ENCODE data around the gene PSTPIP2. TPM values are rescaled to one million over a fixed set of nuclear protein-coding genes. Genes with fewer than 3 reads are reported as not detected.

Gene PSTPIP2, protein sequence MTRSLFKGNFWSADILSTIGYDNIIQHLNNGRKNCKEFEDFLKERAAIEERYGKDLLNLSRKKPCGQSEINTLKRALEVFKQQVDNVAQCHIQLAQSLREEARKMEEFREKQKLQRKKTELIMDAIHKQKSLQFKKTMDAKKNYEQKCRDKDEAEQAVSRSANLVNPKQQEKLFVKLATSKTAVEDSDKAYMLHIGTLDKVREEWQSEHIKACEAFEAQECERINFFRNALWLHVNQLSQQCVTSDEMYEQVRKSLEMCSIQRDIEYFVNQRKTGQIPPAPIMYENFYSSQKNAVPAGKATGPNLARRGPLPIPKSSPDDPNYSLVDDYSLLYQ
- total RNA-seq: 9.8 TPM
- long read RNA-seq, transcript PSTPIP2-201 (15 exons, 3,000 nt): major isoform, 20 of 25 reads
- long read RNA-seq, partial matches to known transcripts: 0 of 25 reads
- long read RNA-seq, other reads (novel, unspliced or antisense): 5 of 25 reads

DNA sequence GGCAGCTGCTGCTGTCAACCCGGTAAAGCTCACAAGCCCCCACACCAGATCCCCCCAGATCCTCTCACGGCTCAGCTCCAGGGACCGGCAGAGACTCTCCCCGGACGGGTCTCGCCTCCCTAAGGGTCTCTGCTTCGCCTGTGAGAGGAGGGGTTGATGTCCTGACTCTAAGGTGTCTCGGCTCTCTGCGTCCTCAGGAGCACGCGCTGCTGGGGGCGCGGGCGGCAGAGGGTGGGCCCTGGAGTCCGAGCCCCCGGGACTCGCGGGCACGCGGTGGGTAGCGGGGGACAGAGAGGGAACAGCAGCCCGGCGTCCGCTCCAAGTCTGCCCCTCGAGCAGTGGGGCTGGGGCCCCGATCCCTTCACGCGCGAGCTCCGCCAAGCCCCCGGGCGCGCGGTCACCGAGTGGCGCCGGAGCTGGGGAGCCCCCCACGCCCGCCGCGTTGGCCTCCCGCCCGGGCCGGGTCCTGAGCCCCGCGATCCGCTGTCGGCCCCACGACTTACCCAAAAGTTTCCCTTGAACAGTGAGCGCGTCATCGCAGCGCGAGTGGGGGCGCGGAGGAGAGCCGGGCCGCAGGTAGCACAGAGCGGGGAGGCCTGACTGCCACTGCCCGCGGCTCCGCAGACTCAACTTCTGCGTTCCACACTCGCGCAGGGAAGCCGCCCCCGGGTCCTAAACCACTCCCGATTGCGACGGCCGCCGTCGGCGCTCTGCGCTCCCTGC is at the start of gene PSTPIP2:
Gene PSTPIP2, minus strand, starts transcription at position 608 of the 723 bp plus-strand sequence. Its CDS starts 72 bp downstream, at position 536.
- DNase-seq (peak; percentile 90), ATAC-seq (peak; percentile 89)
- Histone ChIP-seq H3K27ac (peak within 1 kb of the TSS; percentile 72), H3K4me3 (peak within 1 kb of the TSS; percentile 90), H3K27me3 (no peaks in the 10 kb centered on the region), H3K36me3 (no peaks in the 10 kb centered on the region), H3K9me3 (no peaks in the 10 kb centered on the region), H3K4me1 (peaks cover 31% of the 10 kb centered on the region)
- intact Hi-C loops (cut with DNase I): loop anchor here (10.0 kb wide), 1 partner anchor 407 kb away; no protein-coding TSS in a partner anchor
- TF ChIP-seq, protein P1, sequence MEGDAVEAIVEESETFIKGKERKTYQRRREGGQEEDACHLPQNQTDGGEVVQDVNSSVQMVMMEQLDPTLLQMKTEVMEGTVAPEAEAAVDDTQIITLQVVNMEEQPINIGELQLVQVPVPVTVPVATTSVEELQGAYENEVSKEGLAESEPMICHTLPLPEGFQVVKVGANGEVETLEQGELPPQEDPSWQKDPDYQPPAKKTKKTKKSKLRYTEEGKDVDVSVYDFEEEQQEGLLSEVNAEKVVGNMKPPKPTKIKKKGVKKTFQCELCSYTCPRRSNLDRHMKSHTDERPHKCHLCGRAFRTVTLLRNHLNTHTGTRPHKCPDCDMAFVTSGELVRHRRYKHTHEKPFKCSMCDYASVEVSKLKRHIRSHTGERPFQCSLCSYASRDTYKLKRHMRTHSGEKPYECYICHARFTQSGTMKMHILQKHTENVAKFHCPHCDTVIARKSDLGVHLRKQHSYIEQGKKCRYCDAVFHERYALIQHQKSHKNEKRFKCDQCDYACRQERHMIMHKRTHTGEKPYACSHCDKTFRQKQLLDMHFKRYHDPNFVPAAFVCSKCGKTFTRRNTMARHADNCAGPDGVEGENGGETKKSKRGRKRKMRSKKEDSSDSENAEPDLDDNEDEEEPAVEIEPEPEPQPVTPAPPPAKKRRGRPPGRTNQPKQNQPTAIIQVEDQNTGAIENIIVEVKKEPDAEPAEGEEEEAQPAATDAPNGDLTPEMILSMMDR (IDR thresholded peaks at IDR 0.05): no peak

DNA sequence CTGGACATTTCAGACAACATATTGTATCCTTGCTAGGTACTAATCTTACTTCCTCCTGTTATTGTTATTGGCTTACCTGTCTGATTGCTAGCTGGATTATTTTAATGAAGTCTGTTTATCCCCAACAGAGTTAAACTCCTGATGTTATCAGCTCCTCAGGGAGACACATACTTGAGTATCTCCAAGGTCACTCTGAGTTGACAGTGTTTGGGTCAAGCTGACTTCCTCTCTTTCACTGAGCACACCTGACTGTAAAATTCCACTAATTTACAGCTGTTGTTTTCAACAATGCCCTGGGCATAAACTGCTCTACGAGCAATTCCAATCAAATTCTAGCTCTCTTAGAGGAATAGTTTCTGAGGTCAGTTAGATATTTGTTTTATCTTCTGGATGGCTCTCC is 41.7 kb upstream of the PSTPIP2 start:
- TF ChIP-seq, protein P1 (IDR thresholded peaks at IDR 0.05): no peak
- Histone ChIP-seq H3K27ac (no peak overlapping the region), H3K4me3 (no peak overlapping the region), H3K4me1 (no peaks in the 10 kb centered on the region), H3K9me3 (no peaks in the 10 kb centered on the region), H3K27me3 (no peaks in the 10 kb centered on the region), H3K36me3 (peaks cover 21% of the 10 kb centered on the region)
- intact Hi-C loops (cut with DNase I): no loop called here
- DNase-seq (no peak), ATAC-seq (no peak)

DNA sequence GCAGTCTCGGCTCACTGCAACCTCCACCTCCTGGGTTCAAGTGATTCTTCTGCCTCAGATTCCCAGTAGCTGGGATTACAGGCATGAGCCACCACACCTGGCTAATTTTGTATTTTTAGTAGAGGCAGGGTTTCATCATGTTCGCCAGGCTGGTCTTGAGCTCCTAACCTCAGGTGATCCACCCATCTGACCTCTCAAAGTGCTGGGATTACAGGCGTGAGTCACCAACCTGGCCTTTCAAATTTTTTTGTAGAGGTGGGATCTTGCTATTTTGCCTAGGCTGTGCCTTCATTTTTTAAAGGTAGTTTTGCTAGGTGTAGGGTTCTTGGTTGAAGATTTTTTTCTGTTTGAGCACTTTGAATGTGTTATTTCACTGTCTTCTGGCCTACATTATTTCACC is 38.3 kb upstream of the PSTPIP2 start:
- peaks cover 21% of the 10 kb centered on the region for H3K36me3 ChIP-seq
- no peak overlapping the region for H3K4me3 ChIP-seq
- H3K27ac ChIP-seq: no peak overlapping the region
- DNase-seq (no peak), ATAC-seq (no peak)
- no peaks in the 10 kb centered on the region for H3K27me3 ChIP-seq
- no peaks in the 10 kb centered on the region for H3K4me1 ChIP-seq
- TF ChIP-seq, protein P1 (IDR thresholded peaks at IDR 0.05): no peak
- intact Hi-C loops (cut with DNase I): no loop called here
- no peaks in the 10 kb centered on the region for H3K9me3 ChIP-seq

DNA sequence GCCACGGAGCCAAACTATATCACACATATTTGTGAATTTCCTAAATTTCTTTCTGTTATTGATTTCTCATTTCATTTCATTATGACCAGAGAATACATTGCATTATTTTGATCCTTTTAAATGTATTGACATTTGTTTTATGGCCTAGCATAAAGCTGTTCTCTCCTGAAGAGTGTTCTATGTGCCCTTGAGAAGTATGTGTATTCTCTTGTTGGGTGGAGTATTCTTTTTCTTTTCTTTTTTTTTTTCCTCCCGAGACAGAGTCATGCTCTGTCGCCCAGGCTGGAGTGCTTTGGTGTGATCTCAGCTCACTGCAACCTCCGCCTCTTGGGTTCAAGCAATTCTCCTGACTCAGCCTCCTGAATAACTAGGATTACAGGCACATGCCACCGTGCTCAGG is 37.3 kb upstream of the PSTPIP2 start:
- ATAC-seq (no peak), DNase-seq (no peak)
- Histone ChIP-seq H3K27ac (no peak overlapping the region), H3K9me3 (no peaks in the 10 kb centered on the region), H3K36me3 (peaks cover 15% of the 10 kb centered on the region), H3K4me3 (no peak overlapping the region), H3K27me3 (no peaks in the 10 kb centered on the region), H3K4me1 (peaks cover 4% of the 10 kb centered on the region)
- TF ChIP-seq, protein P1 (IDR thresholded peaks at IDR 0.05): no peak
- intact Hi-C loops (cut with DNase I): no loop called here

DNA sequence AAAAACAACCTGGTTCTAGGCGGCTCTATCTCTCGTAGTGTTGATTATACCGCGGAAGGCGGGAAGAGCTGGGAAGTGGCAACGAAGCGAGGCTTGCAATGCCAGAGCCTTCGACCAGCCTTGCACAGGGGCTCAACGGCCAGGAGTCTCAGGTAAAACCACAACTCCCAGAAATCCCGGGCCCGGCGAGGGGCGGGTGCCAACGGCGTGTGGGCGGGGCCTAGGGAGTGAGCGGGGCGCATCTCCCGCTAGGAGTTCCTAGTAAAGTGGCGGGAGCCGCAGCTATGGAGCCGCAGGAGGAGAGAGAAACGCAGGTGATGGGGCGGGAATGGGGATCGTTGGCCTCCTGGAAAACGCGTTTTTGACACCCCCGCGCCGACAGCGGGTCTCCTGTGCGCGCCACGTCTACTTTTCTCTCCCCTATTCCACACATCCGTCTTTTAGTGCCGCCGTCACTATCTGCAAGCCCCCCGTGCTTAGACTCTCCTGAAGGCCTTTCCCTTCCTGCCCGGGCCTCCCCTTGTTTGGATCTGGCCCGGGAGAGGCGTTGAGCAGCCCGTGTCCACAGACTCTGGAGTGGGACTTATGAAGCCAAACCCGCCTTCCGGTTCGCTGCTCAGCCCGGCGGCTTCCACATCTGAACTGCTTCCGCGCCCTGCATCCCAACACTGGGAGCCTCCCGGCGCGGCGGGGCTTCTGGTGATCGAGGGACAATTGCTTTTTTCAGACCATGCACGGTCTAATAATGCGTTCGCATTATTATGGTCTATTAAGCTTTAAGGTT is 32.3 kb upstream of the PSTPIP2 start, which contains the start of gene HAUS1:
Gene HAUS1, plus strand, starts transcription at position 258 of the 784 bp plus-strand sequence. Its CDS starts 27 bp downstream, at position 285.
- Histone ChIP-seq H3K9me3 (no peaks in the 10 kb centered on the region), H3K27me3 (no peaks in the 10 kb centered on the region), H3K4me3 (peak within 1 kb of the TSS; percentile 95), H3K4me1 (peaks cover 9% of the 10 kb centered on the region), H3K36me3 (peaks cover 3% of the 10 kb centered on the region), H3K27ac (peak within 1 kb of the TSS; percentile 83)
- intact Hi-C loops (cut with DNase I): no loop called here
- ATAC-seq (peak; percentile 99), DNase-seq (peak; percentile 96)
- TF ChIP-seq, protein P1 (IDR thresholded peaks at IDR 0.05): no peak
